ENCODE results near the gene IPO9. TPM values are rescaled to one million over a fixed set of nuclear protein-coding genes. Genes with fewer than 3 reads are reported as not detected.

IPO9 gene
- total and polyA plus RNA-seq, 2 experiments from 2014 or later, result 47.6 to 87.4 TPM

GRCh38 chr1:201779351-201779880, 49.5 kb upstream of the IPO9 start (continued):
- no peak for TF ChIP-seq CTCF (conservative IDR thresholded peaks at IDR 0.05; ENCODE audit: low read depth in 2 of 2)

GRCh38 chr1:201780952-201781351, 48.0 kb upstream of the IPO9 start:
- Histone ChIP-seq H3F3A (replicated peaks; ENCODE audit: low read depth) (no peaks in the 10 kb centered on the region), H3K4me1 (ENCODE audit: insufficient read depth) (0 out of 2 replicates have a peak, but pooled peaks cover 5% of the 10 kb centered on the region), H3K36me3 (ENCODE audit: insufficient read depth) (peaks cover 18% of the 10 kb centered on the region), H3K27me3 (ENCODE audit: insufficient read depth) (no peaks in the 10 kb centered on the region), H3K27ac (ENCODE audit: low read depth) (no peak overlapping the region), H3K79me2 (replicated peaks; ENCODE audit: insufficient read depth) (no peaks in the 10 kb centered on the region; the same call in 1 of the 2 replicates), H2AFZ (no peak overlapping the region), H4K20me1 (replicated peaks; ENCODE audit: insufficient read depth) (peaks cover 4% of the 10 kb centered on the region; the same call in 1 of the 2 replicates), H3K4me3 (no peak overlapping the region), H3K9me2 (ENCODE audit: insufficient read depth) (no peaks in the 10 kb centered on the region), H3K4me2 (no peak overlapping the region)
- no peaks in the 10 kb centered on the region for H3K27me3 Mint-ChIP-seq (ENCODE audit: insufficient read depth, low read depth, poor library complexity)
- ATAC-seq (no peak), DNase-seq (ENCODE audit: low spot score) (no peak)
- H3K9me3 Mint-ChIP-seq, result peaks cover 6% of the 10 kb centered on the region; the same call in 1 of the 3 replicates
- no peak overlapping the region for H3K27ac Mint-ChIP-seq
- TF ChIP-seq CREB1 (CRISPR knock-in tag; IDR thresholded peaks at IDR 0.05; ENCODE audit: low read depth), result no peak
- TF ChIP-seq ZNF462 (CRISPR knock-in tag; IDR thresholded peaks at IDR 0.05), result no peak
- H3K36me3 Mint-ChIP-seq (ENCODE audit: low read depth), result peaks cover 56% of the 10 kb centered on the region
- no peak overlapping the region for H3K4me3 Mint-ChIP-seq
- H3K4me1 Mint-ChIP-seq, result no peaks in the 10 kb centered on the region

Measured in GM23338 (cell line).